Measurements from ENCODE around the gene GNAL.

DNA sequence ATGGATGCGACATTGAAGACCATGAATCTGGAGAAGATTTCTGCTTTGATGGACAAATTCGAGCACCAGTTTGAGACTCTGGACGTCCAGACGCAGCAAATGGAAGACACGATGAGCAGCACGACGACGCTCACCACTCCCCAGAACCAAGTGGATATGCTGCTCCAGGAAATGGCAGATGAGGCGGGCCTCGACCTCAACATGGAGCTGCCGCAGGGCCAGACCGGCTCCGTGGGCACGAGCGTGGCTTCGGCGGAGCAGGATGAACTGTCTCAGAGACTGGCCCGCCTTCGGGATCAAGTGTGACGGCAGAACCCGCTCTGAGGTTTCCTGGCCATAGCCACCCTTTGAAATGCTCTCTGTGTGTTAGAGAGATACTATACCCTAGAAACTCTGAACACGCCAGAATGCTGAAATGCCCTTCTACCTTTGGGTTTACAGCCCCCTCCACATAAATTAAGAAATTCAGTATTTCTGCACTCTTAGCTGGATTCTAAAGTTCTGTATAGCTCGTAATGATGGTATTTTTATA lies 162.8 kb downstream of the GNAL start:
- TF ChIP-seq, protein P1, sequence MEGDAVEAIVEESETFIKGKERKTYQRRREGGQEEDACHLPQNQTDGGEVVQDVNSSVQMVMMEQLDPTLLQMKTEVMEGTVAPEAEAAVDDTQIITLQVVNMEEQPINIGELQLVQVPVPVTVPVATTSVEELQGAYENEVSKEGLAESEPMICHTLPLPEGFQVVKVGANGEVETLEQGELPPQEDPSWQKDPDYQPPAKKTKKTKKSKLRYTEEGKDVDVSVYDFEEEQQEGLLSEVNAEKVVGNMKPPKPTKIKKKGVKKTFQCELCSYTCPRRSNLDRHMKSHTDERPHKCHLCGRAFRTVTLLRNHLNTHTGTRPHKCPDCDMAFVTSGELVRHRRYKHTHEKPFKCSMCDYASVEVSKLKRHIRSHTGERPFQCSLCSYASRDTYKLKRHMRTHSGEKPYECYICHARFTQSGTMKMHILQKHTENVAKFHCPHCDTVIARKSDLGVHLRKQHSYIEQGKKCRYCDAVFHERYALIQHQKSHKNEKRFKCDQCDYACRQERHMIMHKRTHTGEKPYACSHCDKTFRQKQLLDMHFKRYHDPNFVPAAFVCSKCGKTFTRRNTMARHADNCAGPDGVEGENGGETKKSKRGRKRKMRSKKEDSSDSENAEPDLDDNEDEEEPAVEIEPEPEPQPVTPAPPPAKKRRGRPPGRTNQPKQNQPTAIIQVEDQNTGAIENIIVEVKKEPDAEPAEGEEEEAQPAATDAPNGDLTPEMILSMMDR (conservative IDR thresholded peaks at IDR 0.05; ENCODE audit: low read depth, low read length): no peak
- no peak for TF ChIP-seq EZH2 (IDR thresholded peaks at IDR 0.05; ENCODE audit: borderline replicate concordance, low read depth, low read length, poor library complexity, severe bottlenecking)

All from A673 (cell line).